ENCODE results near the gene MYH8. TPM values are rescaled to one million over a fixed set of nuclear protein-coding genes. Genes with fewer than 3 reads are reported as not detected.

The MYH8 gene
- total RNA-seq, 1 donor from 2014 or later, result not detected

DNA sequence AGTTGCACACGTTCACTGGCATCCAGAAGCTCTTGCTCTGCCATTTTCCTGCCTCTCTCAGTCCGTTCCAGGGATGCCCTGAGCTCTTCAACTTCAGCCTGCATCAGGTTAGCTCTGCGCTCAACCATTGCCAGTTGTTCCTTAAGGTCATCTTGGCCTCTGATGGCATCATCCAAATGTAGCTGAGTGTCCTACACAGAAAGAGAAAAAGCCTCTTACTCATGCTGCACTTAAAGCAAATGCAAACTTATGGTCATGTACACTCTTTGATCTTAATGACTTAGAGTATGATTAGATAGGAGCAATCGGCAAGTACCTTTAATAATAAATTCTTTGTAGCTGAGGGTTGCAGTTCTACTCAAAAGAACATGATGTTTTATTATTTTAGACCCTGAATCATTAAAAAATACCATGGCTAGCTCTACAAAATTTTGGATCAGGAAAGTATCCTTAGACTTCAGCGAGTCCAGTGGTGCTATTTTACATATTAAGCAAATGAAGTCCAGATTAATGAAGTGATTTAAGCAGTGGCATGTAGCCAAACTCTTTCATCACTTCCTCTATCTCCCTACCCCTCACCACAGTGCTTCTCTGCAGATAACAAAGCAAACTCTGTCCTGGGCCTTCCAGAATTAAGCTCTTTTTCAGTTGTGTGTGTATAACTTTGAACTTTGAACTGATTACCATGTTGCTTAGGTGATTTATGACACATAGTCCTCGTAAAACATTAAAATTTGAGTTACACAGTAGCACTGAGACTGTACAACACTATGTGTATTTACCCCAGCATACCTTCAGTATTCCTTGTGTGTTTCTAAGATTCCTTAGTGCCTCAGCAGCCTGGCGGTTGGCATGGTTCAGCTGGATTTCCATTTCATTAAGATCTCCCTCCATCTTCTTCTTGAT is 25.5 kb upstream of the MYH8 start:
- intact Hi-C loops (cut with DNase I), result no loop called here
- TF ChIP-seq, protein P1, sequence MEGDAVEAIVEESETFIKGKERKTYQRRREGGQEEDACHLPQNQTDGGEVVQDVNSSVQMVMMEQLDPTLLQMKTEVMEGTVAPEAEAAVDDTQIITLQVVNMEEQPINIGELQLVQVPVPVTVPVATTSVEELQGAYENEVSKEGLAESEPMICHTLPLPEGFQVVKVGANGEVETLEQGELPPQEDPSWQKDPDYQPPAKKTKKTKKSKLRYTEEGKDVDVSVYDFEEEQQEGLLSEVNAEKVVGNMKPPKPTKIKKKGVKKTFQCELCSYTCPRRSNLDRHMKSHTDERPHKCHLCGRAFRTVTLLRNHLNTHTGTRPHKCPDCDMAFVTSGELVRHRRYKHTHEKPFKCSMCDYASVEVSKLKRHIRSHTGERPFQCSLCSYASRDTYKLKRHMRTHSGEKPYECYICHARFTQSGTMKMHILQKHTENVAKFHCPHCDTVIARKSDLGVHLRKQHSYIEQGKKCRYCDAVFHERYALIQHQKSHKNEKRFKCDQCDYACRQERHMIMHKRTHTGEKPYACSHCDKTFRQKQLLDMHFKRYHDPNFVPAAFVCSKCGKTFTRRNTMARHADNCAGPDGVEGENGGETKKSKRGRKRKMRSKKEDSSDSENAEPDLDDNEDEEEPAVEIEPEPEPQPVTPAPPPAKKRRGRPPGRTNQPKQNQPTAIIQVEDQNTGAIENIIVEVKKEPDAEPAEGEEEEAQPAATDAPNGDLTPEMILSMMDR (IDR thresholded peaks at IDR 0.05), result no peak

DNA sequence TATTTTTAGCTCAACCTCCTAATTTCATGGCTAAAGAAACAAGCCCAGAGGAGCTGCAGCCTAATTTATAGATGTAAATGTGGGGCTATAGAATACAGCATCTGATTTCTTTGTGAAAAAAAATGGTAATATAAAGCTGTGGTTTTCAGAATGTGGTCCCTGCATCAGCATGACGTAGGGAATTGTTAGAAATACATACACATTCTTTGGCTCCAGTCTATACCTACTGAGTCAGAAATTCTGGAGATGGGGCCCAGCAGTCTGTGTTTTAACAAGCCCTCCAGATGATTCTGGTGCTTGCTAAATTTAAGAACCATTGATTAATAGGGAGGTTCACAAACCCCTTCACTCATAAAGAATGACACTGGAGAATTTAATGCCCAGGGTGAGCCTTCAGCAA is 18.1 kb upstream of the MYH8 start:
- TF ChIP-seq, protein P1 (IDR thresholded peaks at IDR 0.05), result no peak
- Histone ChIP-seq H3K9me3 (no peaks in the 10 kb centered on the region), H3K4me3 (no peak overlapping the region), H3K4me1 (no peaks in the 10 kb centered on the region), H3K27me3 (no peaks in the 10 kb centered on the region), H3K36me3 (no peaks in the 10 kb centered on the region), H3K27ac (no peak overlapping the region)
- intact Hi-C loops (cut with DNase I), result no loop called here
- no peak for DNase-seq (ENCODE audit: low spot score in 2 of 2)

More for the DNA sequence above, 25.5 kb upstream of the MYH8 start:
- Histone ChIP-seq H3K36me3 (no peaks in the 10 kb centered on the region), H3K4me1 (no peaks in the 10 kb centered on the region), H3K27me3 (no peaks in the 10 kb centered on the region), H3K9me3 (no peaks in the 10 kb centered on the region), H3K27ac (no peak overlapping the region), H3K4me3 (no peak overlapping the region)
- no peak for DNase-seq (ENCODE audit: low spot score in 2 of 2)

DNA sequence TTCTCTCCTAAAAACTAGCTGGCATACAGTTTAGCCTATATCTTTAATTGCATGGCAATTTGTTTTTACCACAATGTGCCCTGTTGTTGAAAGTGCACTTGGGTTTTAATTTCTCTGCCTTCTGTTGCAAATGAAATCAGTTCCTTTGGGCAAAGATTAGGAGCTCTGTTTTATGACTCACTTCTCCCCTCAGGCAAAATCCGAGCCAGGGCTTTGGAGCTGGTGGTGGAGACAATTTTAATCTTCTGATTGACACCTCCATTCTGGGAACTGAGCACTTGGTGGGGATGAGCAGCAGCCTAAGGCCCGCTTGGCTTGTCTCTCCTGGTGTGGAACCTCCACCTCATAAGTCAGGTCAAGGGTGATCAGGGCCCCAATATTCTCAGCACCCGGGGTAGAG is 13.3 kb upstream of the MYH8 start:
- no peaks in the 10 kb centered on the region for H3K4me1 ChIP-seq
- TF ChIP-seq, protein P1 (IDR thresholded peaks at IDR 0.05), result no peak
- H3K27ac ChIP-seq, result no peak overlapping the region
- DNase-seq (ENCODE audit: low spot score in 2 of 2), result no peak
- intact Hi-C loops (cut with DNase I), result no loop called here
- H3K27me3 ChIP-seq, result no peaks in the 10 kb centered on the region
- H3K9me3 ChIP-seq, result peaks cover 0 to 4% of the 10 kb centered on the region in 2 donors
- H3K4me3 ChIP-seq, result no peak overlapping the region
- no peaks in the 10 kb centered on the region for H3K36me3 ChIP-seq

DNA sequence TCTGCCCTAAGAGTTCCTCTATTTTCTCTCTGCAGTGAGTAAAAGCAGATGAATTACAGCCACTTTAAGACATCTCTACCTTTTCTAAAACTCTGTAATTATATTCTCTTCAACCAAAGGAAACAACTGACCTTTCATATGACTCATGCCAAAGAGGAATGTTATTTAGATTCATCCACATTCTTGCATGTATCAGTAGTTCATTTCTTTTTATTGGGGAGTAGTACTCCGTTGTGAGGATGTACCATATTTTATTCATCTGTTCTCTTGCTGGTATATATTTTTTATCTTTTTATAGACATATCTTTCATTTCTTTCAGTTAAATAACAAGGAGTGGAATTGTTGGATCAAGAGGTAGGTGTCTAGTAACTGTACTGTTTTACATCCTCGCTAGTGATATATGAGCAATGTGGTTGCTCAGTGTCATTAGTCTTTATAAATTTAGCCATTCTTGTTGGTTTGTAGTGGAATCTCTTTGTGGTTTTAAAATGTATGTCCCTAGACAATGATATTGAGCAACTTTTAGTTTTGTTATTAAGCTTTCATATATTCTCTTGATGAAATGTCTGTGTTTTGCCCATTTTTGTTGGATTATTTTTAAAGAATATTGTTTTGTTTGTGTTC is 7.8 kb upstream of the MYH8 start:
- Histone ChIP-seq H3K27me3 (no peaks in the 10 kb centered on the region), H3K4me1 (no peaks in the 10 kb centered on the region), H3K27ac (no peak overlapping the region), H3K9me3 (peaks cover 0 to 4% of the 10 kb centered on the region in 2 donors), H3K4me3 (no peak overlapping the region), H3K36me3 (no peaks in the 10 kb centered on the region)
- TF ChIP-seq, protein P1 (IDR thresholded peaks at IDR 0.05), result no peak
- no peak for DNase-seq (ENCODE audit: low spot score in 2 of 2)
- intact Hi-C loops (cut with DNase I), result no loop called here

- TF ChIP-seq, protein P1 (IDR thresholded peaks at IDR 0.05), result no peak
- Histone ChIP-seq H3K9me3 (peaks cover 0 to 4% of the 10 kb centered on the region in 2 donors), H3K4me3 (no peak overlapping the region), H3K27ac (no peak overlapping the region), H3K27me3 (no peaks in the 10 kb centered on the region), H3K4me1 (no peaks in the 10 kb centered on the region), H3K36me3 (no peaks in the 10 kb centered on the region)
- intact Hi-C loops (cut with DNase I), result no loop called here
- no peak for DNase-seq (ENCODE audit: low spot score in 2 of 2)
Observed at GRCh38 chr17:10428781-10429180, 7.0 kb upstream of the MYH8 start.
